H9 (cell line): Measurements from ENCODE around the gene COL28A1. TPM values are rescaled to one million over a fixed set of nuclear protein-coding genes. Genes with fewer than 3 reads are reported as not detected.

ENCODE experiments used
- DNase-seq: peaks from one replicate; pipeline ENCODE4 v3.0.0-alpha.2; 2017
- H2AFZ ChIP-seq: one replicate; pipeline ENCODE4 v1.6.1; 2013; ENCODE audit warnings: mild to moderate bottlenecking, low read length, control low read depth, moderate library complexity
- H2AK5ac ChIP-seq: 2 replicates; pipeline ENCODE4 v1.6.1; 2013; ENCODE audit warnings: low read length, control low read depth, mixed read lengths; ENCODE audit not compliant: insufficient read length
- H2BK120ac ChIP-seq: one replicate; pipeline ENCODE4 v1.6.1; 2013; ENCODE audit warnings: low read depth, mild to moderate bottlenecking, low read length, control low read depth, inconsistent platforms; ENCODE audit not compliant: poor library complexity, severe bottlenecking
- H2BK12ac ChIP-seq: 2 replicates; pipeline ENCODE4 v1.6.1; 2013; ENCODE audit warnings: low read length, control low read depth, mixed read lengths, low read depth; ENCODE audit not compliant: insufficient read length
- H2BK15ac ChIP-seq: 2 replicates; pipeline ENCODE4 v1.6.1; 2013; ENCODE audit warnings: low read depth, low read length, control low read depth
- H2BK20ac ChIP-seq: one replicate; pipeline ENCODE4 v1.6.1; 2013; ENCODE audit warnings: low read depth, mild to moderate bottlenecking, low read length, control low read depth, inconsistent platforms; ENCODE audit not compliant: poor library complexity, severe bottlenecking
- H2BK5ac ChIP-seq: 2 replicates; pipeline ENCODE4 v1.6.1; 2013; ENCODE audit warnings: low read length, control low read depth, mixed read lengths; ENCODE audit not compliant: insufficient read length
- H3K14ac ChIP-seq: 2 replicates; pipeline ENCODE4 v1.6.1; 2013; ENCODE audit warnings: low read length, control low read depth; ENCODE audit not compliant: insufficient read depth
- H3K18ac ChIP-seq: 2 replicates; pipeline ENCODE4 v1.6.1; 2013; ENCODE audit warnings: low read depth, mild to moderate bottlenecking, mixed read lengths, low read length, control low read depth; ENCODE audit not compliant: insufficient read length
- H3K23ac ChIP-seq: 2 replicates; pipeline ENCODE4 v1.6.1; 2013; ENCODE audit warnings: low read length, control low read depth, mixed read lengths, low read depth; ENCODE audit not compliant: insufficient read length
- H3K23me2 ChIP-seq: 2 replicates; pipeline ENCODE4 v1.6.1; 2013; ENCODE audit warnings: low read depth, mild to moderate bottlenecking, mixed read lengths, low read length, control low read depth; ENCODE audit not compliant: insufficient read length, poor library complexity, severe bottlenecking
- H3K27ac ChIP-seq: 2 replicates; pipeline ENCODE4 v1.5.1; 2013; ENCODE audit warnings: low read length, control low read depth, mixed read lengths, low read depth; ENCODE audit not compliant: insufficient read length
- H3K27me3 ChIP-seq: 2 replicates; pipeline ENCODE4 v1.6.1; 2013; ENCODE audit warnings: low read length, control low read depth, inconsistent platforms; ENCODE audit not compliant: insufficient read depth
- H3K4ac ChIP-seq: 2 replicates; pipeline ENCODE4 v1.6.1; 2013; ENCODE audit warnings: low read depth, mild to moderate bottlenecking, control low read depth, inconsistent platforms, low read length, moderate library complexity
- H3K4me1 ChIP-seq: 2 replicates; pipeline ENCODE4 v1.6.1; 2013; ENCODE audit warnings: low read length, control low read depth, inconsistent platforms; ENCODE audit not compliant: insufficient read depth
- H3K4me2 ChIP-seq: 2 replicates; pipeline ENCODE4 v1.6.1; 2013; ENCODE audit warnings: low read length, control low read depth, mixed read lengths; ENCODE audit not compliant: insufficient read length, insufficient read depth
- H3K56ac ChIP-seq: 2 replicates; pipeline ENCODE4 v1.6.1; 2013; ENCODE audit warnings: low read depth, mild to moderate bottlenecking, mixed read lengths, low read length, control low read depth; ENCODE audit not compliant: insufficient read length
- H3K79me1 ChIP-seq: 2 replicates; pipeline ENCODE4 v1.6.1; 2013; ENCODE audit warnings: low read depth, mild to moderate bottlenecking, moderate library complexity, low read length, control low read depth, inconsistent platforms; ENCODE audit not compliant: insufficient read depth, poor library complexity, severe bottlenecking
- H3K79me2 ChIP-seq: 2 replicates; pipeline ENCODE4 v1.6.1; 2013; ENCODE audit warnings: low read length, control low read depth, inconsistent platforms; ENCODE audit not compliant: insufficient read depth
- H3K9ac ChIP-seq: 2 replicates; pipeline ENCODE4 v1.6.1; 2013; ENCODE audit warnings: low read length, control low read depth, mixed read lengths; ENCODE audit not compliant: insufficient read length; ENCODE audit errors: extremely low read depth
- H3K9me3 ChIP-seq: one replicate; pipeline ENCODE4 v1.6.1; 2013; ENCODE audit warnings: low read depth, low read length, inconsistent platforms; ENCODE audit not compliant: control insufficient read depth
- H3T11ph ChIP-seq: one replicate; pipeline ENCODE4 v1.6.1; 2013; ENCODE audit warnings: mild to moderate bottlenecking, low read length, control low read depth, inconsistent platforms
- H4K20me1 ChIP-seq: one replicate; pipeline ENCODE4 v1.6.1; 2013; ENCODE audit not compliant: control insufficient read depth, insufficient read length, insufficient read depth
- H4K5ac ChIP-seq: 2 replicates; pipeline ENCODE4 v1.6.1; 2013; ENCODE audit warnings: low read depth, mild to moderate bottlenecking, mixed read lengths, low read length, control low read depth; ENCODE audit not compliant: insufficient read length
- H4K8ac ChIP-seq: replicated peaks from 2 replicates; pipeline ENCODE4 v1.6.1; 2013; ENCODE audit warnings: low read length, control low read depth, mixed read lengths, low read depth; ENCODE audit not compliant: insufficient read length
- H4K91ac ChIP-seq: 2 replicates; pipeline ENCODE4 v1.6.1; 2013; ENCODE audit warnings: low read depth, mild to moderate bottlenecking, moderate library complexity, mixed read lengths, low read length, control low read depth; ENCODE audit not compliant: insufficient read length
- H3K27ac Mint-ChIP-seq, 3 experiments: 2 replicates in 2 of 3; 3 replicates in 1 of 3; pipeline ENCODE4 v1.8.0; 2020 to 2021; ENCODE audit warnings: mixed read lengths in 3 of 3, mild to moderate bottlenecking in 1 of 3, moderate library complexity in 1 of 3
- H3K27me3 Mint-ChIP-seq: 2 replicates; pipeline ENCODE4 v1.8.0; 2021; ENCODE audit warnings: low read depth, mild to moderate bottlenecking, moderate library complexity, mixed read lengths
- H3K36me3 Mint-ChIP-seq, 3 experiments: 2 replicates in 2 of 3; 3 replicates in 1 of 3; pipeline ENCODE4 v1.8.0; 2020 to 2021; ENCODE audit warnings: low read depth in 3 of 3, mixed read lengths in 3 of 3; ENCODE audit not compliant: insufficient read depth in 1 of 3
- H3K4me1 Mint-ChIP-seq, 2 experiments: 2 replicates each; pipeline ENCODE4 v1.8.0; 2020; ENCODE audit warnings: mixed read lengths in 2 of 2
- H3K4me3 Mint-ChIP-seq, 2 experiments: 2 replicates in 1 of 2; 3 replicates in 1 of 2; pipeline ENCODE4 v1.8.0; 2020 to 2021; ENCODE audit warnings: mild to moderate bottlenecking in 2 of 2, mixed read lengths in 2 of 2, moderate library complexity in 1 of 2
- H3K9me3 Mint-ChIP-seq, 2 experiments: 2 replicates in 1 of 2; 3 replicates in 1 of 2; pipeline ENCODE4 v1.8.0; 2020; ENCODE audit warnings: mild to moderate bottlenecking in 2 of 2, mixed read lengths in 2 of 2, moderate library complexity in 1 of 2
- WGBS: extraction: QIAGEN DNeasy Blood & Tissue Kit; methylation state at CpG from one replicate; pipeline ENCODE4 v1.1.7; 2013; ENCODE audit warnings: missing lambda C conversion rate, low lambda C conversion rate, mixed read lengths; ENCODE audit not compliant: insufficient read length; ENCODE audit errors: extremely low coverage; 5-methylcytosine and 5-hydroxymethylcytosine counted together
- total RNA-seq: library from RNA; stranded (reverse); gene quantifications from 2 replicates; pipeline ENCODE4 v1.2.1, GENCODE V29; 2021
- TF ChIP-seq, protein P1 (sequence below): fragments of 200-600 bp; sonication (generic); conservative IDR thresholded peaks from 3 replicates; pipeline ENCODE4 v1.8.0; 2021; ENCODE audit warnings: antibody characterized with exemption, mild to moderate bottlenecking

COL28A1 gene
- total RNA-seq, 1 experiment from 2014 or later, result 0.66 TPM

DNA sequence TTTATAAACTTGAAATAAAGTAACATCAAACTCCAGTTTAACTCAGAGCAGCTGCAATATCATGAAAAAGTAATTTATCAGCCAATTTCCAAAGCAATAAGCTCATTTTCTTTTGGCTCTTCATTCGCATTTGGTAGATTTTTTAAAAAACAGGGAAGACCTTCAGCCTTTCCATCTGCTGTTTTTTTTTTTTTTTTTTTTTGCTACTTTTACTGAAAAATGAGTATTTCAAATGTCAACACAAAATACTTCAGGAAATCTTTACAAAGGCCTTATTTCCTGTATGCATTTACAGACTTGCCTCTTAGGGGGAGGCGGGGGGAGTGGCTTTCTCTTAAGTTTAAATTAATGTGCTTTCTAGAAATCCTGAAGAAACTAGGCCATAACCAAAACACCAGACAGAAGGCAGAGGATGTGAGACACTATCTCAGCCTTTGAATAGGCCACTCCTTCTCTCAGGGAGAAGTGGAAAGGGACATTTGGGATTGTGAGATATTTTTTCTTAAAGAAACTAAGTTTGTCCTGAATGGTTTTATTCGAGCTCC is 91.8 kb downstream of the COL28A1 start:
- Histone ChIP-seq H2BK12ac (no peak overlapping the region), H2AFZ (no peak overlapping the region), H3K9me3 (no peaks in the 10 kb centered on the region), H3K27me3 (no peaks in the 10 kb centered on the region), H3K4ac (no peak overlapping the region), H4K20me1 (no peaks in the 10 kb centered on the region), H3K27ac (no peak overlapping the region), H2BK120ac (no peak overlapping the region), H2BK15ac (no peak overlapping the region), H3K4me1 (no peaks in the 10 kb centered on the region), H4K8ac (no peak overlapping the region), H3K23ac (no peak overlapping the region), H3K14ac (no peak overlapping the region), H3T11ph (no peak overlapping the region), H2BK5ac (no peak overlapping the region), H3K79me1 (no peaks in the 10 kb centered on the region), H2BK20ac (no peak overlapping the region), H4K5ac (no peak overlapping the region), H3K79me2 (no peaks in the 10 kb centered on the region), H3K4me2 (no peak overlapping the region), H4K91ac (no peak overlapping the region), H3K56ac (no peak overlapping the region), H2AK5ac (no peak overlapping the region), H3K18ac (no peak overlapping the region), H3K23me2 (no peaks in the 10 kb centered on the region), H3K9ac (no peak overlapping the region)
- no peak for DNase-seq
- no peak overlapping the region for H3K4me3 Mint-ChIP-seq
- peaks cover 9 to 25% (median 16%) of the 10 kb centered on the region in 3 experiments for H3K36me3 Mint-ChIP-seq
- TF ChIP-seq, protein P1, sequence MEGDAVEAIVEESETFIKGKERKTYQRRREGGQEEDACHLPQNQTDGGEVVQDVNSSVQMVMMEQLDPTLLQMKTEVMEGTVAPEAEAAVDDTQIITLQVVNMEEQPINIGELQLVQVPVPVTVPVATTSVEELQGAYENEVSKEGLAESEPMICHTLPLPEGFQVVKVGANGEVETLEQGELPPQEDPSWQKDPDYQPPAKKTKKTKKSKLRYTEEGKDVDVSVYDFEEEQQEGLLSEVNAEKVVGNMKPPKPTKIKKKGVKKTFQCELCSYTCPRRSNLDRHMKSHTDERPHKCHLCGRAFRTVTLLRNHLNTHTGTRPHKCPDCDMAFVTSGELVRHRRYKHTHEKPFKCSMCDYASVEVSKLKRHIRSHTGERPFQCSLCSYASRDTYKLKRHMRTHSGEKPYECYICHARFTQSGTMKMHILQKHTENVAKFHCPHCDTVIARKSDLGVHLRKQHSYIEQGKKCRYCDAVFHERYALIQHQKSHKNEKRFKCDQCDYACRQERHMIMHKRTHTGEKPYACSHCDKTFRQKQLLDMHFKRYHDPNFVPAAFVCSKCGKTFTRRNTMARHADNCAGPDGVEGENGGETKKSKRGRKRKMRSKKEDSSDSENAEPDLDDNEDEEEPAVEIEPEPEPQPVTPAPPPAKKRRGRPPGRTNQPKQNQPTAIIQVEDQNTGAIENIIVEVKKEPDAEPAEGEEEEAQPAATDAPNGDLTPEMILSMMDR, result no peak
- peaks cover 26 to 29% of the 10 kb centered on the region in 2 experiments for H3K9me3 Mint-ChIP-seq
- WGBS, result no CpG with 5 or more reads among the region's 3 CpGs
- no peaks in the 10 kb centered on the region for H3K27me3 Mint-ChIP-seq
- no peaks in the 10 kb centered on the region for H3K4me1 Mint-ChIP-seq
- no peak overlapping the region for H3K27ac Mint-ChIP-seq
